ENCODE data around the gene MYT1.

MYT1 gene

GRCh38 chr20:64153861-64154589 lies 10.2 kb upstream of the MYT1 start:
- in situ Hi-C loops (cut with MboI; ENCODE audit: low sequenced_read_pairs): no loop called here

- in situ Hi-C loops (cut with MboI; ENCODE audit: low sequenced_read_pairs): no loop called here
Observed at GRCh38 chr20:64154590-64155257, 9.5 kb upstream of the MYT1 start.

GRCh38 chr20:64155258-64156135 lies 8.8 kb upstream of the MYT1 start:
- in situ Hi-C loops (cut with MboI; ENCODE audit: low sequenced_read_pairs): no loop called here

DNA sequence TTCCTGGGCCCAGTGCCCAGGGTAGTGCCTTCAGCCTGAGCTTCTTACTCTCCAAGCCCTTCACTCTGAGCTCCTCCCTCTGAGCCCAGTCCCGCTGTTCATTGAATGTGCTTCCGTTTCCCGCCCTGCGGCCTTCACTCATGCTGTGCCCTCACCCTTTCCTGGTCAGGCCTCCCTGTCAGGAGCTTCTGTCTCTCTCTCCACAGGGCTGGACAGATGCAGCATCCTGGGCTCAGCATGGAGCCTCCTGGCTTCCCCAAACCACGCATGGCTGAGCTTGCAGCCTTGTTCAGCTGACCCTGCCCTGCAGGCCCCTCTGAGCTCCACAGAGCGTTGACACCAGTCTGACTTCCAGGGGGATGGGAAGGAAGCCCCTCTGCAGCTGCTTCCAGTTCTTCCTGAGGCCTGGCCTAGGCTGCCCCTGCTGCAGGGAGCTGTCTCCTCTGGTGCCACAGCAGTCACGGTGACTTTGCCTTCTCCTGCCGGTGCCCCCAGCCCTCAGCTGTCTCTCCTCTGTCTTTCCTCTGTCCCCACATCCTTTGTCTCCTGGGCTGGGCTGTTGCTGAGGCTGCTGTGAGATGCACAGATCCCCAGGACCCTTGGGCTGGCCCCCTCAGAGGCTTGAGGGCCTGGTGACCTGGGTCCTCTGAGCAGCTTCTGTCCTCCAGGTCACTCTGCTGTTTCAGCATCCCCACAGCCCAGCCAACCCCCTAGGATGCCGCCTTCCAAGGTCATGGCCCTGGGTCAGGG lies 7.9 kb upstream of the MYT1 start:
- in situ Hi-C loops (cut with MboI; ENCODE audit: low sequenced_read_pairs): no loop called here

DNA sequence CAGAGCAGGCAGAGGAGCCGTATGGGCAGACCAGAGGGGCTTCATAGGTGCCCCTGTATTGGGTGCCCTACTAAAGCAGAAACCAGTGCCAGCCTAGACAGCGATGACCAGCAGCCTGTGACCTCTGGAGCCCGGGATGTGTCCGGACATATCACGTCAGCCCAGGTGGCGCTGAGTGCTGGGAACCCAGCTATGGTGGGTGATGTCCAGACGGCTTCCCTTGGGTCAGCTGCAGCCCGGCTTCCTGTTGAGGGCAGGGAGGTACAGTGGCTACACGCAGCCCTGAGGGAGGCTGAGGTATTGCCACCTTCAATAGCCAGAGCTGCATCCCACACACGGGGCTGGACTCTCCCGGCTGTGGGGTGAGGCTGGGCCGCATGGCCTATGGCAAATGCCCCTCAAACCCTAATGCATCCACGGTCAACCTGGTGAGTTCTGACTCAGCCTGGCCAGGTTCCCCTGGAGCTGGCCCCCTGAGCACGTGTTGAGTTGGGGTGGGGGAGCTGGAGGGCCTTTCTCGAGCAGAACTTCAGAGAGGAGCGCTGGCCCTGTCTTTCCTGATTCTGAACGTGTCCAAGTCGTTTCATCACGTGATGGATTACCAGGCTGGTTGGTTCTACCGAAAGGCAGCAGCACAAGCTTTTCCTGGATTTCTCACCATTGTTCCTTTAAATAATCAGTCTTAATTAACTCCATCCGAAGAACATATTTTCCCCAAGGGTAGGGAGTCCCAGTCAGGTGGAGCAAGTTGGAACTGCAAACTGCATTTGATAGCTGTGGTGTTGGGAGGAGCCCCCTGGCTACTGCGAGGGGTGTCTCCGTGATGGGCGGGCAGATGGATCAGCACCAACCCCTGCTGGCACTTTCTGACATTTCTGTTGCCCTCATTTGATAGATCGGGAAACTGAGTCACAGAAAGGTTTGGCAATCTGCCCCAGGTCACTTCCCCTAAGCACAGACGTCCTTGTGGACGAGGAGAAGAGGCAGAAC lies 7.1 kb upstream of the MYT1 start:
- in situ Hi-C loops (cut with MboI; ENCODE audit: low sequenced_read_pairs): no loop called here

- in situ Hi-C loops (cut with MboI; ENCODE audit: low sequenced_read_pairs): no loop called here
Observed at GRCh38 chr20:64157878-64158277, 6.4 kb upstream of the MYT1 start.

- in situ Hi-C loops (cut with MboI; ENCODE audit: low sequenced_read_pairs): no loop called here
Observed at GRCh38 chr20:64158346-64159285, 5.6 kb upstream of the MYT1 start.

GRCh38 chr20:64159286-64159680 lies 5.0 kb upstream of the MYT1 start:
- in situ Hi-C loops (cut with MboI; ENCODE audit: low sequenced_read_pairs): no loop called here

DNA sequence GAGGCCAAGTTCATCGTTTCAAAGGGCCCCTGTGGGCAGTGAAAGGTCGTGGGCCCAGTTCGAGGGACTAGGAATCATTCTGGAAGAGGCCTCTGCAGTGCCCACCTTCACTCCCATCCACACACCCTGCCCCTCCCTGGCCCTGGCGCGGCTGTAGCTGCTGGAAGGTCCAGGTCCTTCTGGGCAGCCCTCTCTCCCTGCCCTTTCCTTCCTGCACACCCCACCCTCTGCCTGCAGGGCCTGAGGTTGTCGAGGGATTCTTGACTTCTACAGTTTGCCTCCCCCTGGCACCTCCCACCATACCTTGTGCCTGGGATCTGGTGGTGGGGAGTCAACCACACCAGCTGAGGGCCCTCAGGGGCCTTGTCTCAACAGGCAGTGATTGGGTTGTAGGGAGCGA lies 4.5 kb upstream of the MYT1 start:
- in situ Hi-C loops (cut with MboI; ENCODE audit: low sequenced_read_pairs): no loop called here

DNA sequence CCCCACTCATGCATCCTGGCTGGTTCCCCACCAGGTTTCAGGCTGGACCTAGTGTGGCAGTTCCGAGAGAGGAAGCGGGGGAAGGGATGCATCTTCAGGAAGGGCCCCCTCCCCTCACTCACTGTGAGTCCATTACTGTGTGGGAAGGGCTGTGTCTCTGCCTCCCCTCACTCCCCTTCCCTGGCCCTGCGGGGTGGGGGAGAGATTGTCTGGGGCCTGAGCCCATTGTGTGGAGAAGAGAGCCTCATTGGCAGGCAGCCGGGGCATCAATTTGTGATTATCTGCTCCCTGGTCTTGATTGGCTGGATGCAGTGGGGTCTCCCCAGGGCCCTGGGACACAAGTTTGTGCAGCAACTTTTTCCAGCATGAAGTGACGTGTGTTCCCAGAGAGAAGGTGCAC lies 4.1 kb upstream of the MYT1 start:
- in situ Hi-C loops (cut with MboI; ENCODE audit: low sequenced_read_pairs): no loop called here

- in situ Hi-C loops (cut with MboI; ENCODE audit: low sequenced_read_pairs): no loop called here
Observed at GRCh38 chr20:64160526-64161355, 3.5 kb upstream of the MYT1 start.

DNA sequence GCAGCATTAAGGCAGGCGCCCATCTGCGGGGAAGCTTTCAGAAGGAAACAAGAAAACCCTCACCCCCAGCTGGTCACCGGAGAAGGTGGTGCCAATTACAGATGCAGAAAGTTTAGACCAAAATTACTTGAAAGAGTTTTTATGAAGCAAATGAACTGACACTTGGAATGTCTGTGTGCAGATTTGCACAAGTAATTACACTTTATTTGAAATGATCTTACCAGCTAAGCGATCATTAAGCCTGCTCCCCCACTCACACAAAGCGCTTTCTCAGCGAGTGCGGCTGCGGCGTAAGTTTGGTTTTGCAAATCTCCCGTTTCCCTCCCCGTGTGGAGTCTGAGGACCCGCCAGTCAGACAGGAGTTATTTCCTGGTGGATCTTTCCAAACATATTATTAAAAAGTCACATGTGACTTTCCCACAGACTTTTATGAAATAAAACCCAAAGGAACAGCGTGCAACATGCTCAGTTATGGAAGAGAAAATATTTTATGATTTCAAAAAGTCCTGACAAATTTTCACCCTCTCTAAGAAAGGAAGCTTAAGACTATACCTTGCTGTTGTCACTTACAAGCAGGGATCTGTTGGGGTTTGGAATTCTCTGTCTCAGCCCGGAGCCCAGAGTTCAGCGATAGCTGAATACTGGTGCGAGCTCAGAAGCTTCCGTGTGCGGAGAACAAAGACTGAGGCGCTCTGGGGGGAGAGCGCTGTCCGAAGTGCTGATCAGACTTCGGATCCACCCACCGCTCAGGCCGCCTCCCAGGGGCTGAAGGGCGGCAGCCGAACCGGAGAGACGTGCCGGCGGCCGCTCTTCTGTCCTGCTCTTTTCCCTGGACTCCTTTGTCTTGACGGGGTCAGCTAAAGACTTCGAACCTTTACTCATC lies 2.7 kb upstream of the MYT1 start:
- in situ Hi-C loops (cut with MboI; ENCODE audit: low sequenced_read_pairs): no loop called here

GRCh38 chr20:64162239-64162910 lies 1.9 kb upstream of the MYT1 start:
- in situ Hi-C loops (cut with MboI; ENCODE audit: low sequenced_read_pairs): no loop called here

GRCh38 chr20:64163776-64164122 lies 503 bp upstream of the MYT1 start:
- in situ Hi-C loops (cut with MboI; ENCODE audit: low sequenced_read_pairs): no loop called here

DNA sequence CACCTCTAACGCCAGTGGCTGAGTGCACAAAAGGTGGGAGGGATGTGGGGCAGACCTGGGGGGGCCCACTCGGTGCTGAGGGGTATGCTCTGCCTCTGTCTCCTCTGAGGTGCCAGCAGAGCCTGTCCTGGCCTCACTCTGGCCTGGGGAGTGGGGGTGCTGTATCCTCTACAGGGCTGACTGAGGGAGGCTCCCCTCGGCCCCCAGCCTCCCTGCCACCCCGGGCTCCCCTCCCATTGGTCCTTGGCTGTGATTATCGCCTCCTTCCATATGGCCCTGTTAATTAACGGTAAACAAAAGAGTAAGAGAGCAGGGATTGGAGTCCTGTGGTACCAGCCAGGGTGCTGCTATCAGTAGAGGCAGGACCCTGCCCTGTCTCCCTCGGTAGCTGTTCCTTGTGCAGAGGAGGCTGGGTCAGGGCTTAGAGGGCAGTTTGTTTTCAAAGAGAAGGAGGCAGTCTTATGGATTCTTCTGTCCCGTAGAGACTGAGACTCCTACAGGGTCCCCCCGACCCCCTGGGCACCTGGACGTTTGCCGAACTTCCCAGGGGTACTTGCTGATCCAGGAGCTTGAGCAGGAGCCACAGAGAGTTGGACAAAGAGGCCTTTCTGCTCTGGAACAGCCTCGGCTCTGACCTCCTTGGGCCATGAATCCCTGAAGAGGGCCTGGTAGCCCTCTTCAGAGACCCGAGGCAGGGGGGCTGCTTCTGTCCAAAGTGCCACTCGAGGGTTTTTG lies 1.8 kb downstream of the MYT1 start:
- in situ Hi-C loops (cut with MboI; ENCODE audit: low sequenced_read_pairs): no loop called here

Data from hTERT RPE-1 (cell line).